HEK293 (cell line): Measurements from ENCODE around the gene FAM9B.

Source experiments
- ATF2 ChIP-seq: fragments of 450-650 bp; formaldehyde crosslinking; IDR thresholded peaks from 2 replicates; pipeline ENCODE4 v1.5.1; 2016; ENCODE audit warnings: missing biosample characterization, missing genetic modification characterization, low read depth
- CTCF ChIP-seq: fragments of 450-650 bp; formaldehyde crosslinking; IDR thresholded peaks from 2 replicates; pipeline ENCODE4 v1.5.1; 2016; ENCODE audit warnings: missing biosample characterization, missing genetic modification characterization
- MEIS1 ChIP-seq: sonication (generic); formaldehyde crosslinking; IDR thresholded peaks from 2 replicates; pipeline ENCODE4 v1.8.1; 2022; ENCODE audit warnings: missing genetic modification reagents, mild to moderate bottlenecking, borderline replicate concordance
- PRDM10 ChIP-seq: fragments of 450-650 bp; formaldehyde crosslinking; IDR thresholded peaks from 2 replicates; pipeline ENCODE4 v1.5.1; 2016; ENCODE audit warnings: missing biosample characterization, missing genetic modification characterization
- SCRT1 ChIP-seq: fragments of 450-650 bp; formaldehyde crosslinking; IDR thresholded peaks from 2 replicates; pipeline ENCODE4 v1.5.1; 2016; ENCODE audit warnings: missing biosample characterization, missing genetic modification characterization, borderline replicate concordance
- TCF7L2 ChIP-seq: IDR thresholded peaks from 2 replicates; pipeline ENCODE4 v1.6.1; 2011; ENCODE audit warnings: low read depth, mild to moderate bottlenecking, inconsistent platforms, low read length, moderate library complexity, borderline replicate concordance
- ZNF274 ChIP-seq, 2 experiments: fragments of 200-500 bp in 1 of 2; fragments of 450-650 bp in 1 of 2; sonication (Bioruptor generic) in 1 of 2; formaldehyde crosslinking in 1 of 2; IDR thresholded peaks; 2 replicates each; pipeline versions ENCODE4 v1.5.1 to v1.6.1; 2014 to 2016; ENCODE audit warnings: borderline replicate concordance in 1 of 2, inconsistent platforms in 1 of 2, low read length in 1 of 2, missing biosample characterization in 1 of 2, missing genetic modification characterization in 1 of 2
- ZNF280D ChIP-seq: fragments of 450-650 bp; formaldehyde crosslinking; IDR thresholded peaks from 2 replicates; pipeline ENCODE4 v1.5.1; 2016; ENCODE audit warnings: missing biosample characterization, missing genetic modification characterization
- ZNF404 ChIP-seq: fragments of 450-650 bp; formaldehyde crosslinking; IDR thresholded peaks from 2 replicates; pipeline ENCODE4 v1.5.1; 2017; ENCODE audit warnings: missing biosample characterization, missing genetic modification characterization
- ZNF416 ChIP-seq: fragments of 450-650 bp; formaldehyde crosslinking; IDR thresholded peaks from 2 replicates; pipeline ENCODE4 v1.5.1; 2016; ENCODE audit warnings: missing biosample characterization, missing genetic modification characterization
- ZNF639 ChIP-seq: fragments of 450-650 bp; formaldehyde crosslinking; IDR thresholded peaks from 2 replicates; pipeline ENCODE4 v1.5.1; 2016; ENCODE audit warnings: missing biosample characterization, missing genetic modification characterization
- ZNF785 ChIP-seq: fragments of 450-650 bp; formaldehyde crosslinking; IDR thresholded peaks from 2 replicates; pipeline ENCODE4 v1.5.1; 2016; ENCODE audit warnings: missing biosample characterization, missing genetic modification characterization

GRCh38 chrX:9074326-9074725 is 40.4 kb upstream of the FAM9B start:
- no peak for TF ChIP-seq SCRT1 (tag by site-specific recombination)
- no peak for TF ChIP-seq CTCF (tag by site-specific recombination)
- no peak for TF ChIP-seq PRDM10 (tag by site-specific recombination)
- TF ChIP-seq TCF7L2, result no peak
- no peak for TF ChIP-seq ZNF404 (tag by site-specific recombination)
- TF ChIP-seq ATF2, result no peak
- TF ChIP-seq ZNF785, result no peak
- TF ChIP-seq ZNF639 (tag by site-specific recombination), result no peak
- no peak for TF ChIP-seq MEIS1 (CRISPR knock-in tag)
- TF ChIP-seq ZNF274 (IDR thresholded peaks at IDR 0.05; ENCODE audit: low read length), result no peak
- no peak for TF ChIP-seq ZNF274 (tag by site-specific recombination; IDR thresholded peaks at IDR 0.05; ENCODE audit: borderline replicate concordance)
- TF ChIP-seq ZNF280D (tag by site-specific recombination), result no peak
- TF ChIP-seq ZNF416 (tag by site-specific recombination), result no peak
